HG03442 (cell line): ENCODE data around the gene ASXL3.

ENCODE experiments used
- ATAC-seq: cut with Tn5 transposase; IDR thresholded peaks from one replicate; pipeline ENCODE4 v1.9.1; 2021; ENCODE audit warnings: mild to moderate bottlenecking, moderate library complexity; ENCODE audit not compliant: unreplicated experiment

The ASXL3 gene

DNA sequence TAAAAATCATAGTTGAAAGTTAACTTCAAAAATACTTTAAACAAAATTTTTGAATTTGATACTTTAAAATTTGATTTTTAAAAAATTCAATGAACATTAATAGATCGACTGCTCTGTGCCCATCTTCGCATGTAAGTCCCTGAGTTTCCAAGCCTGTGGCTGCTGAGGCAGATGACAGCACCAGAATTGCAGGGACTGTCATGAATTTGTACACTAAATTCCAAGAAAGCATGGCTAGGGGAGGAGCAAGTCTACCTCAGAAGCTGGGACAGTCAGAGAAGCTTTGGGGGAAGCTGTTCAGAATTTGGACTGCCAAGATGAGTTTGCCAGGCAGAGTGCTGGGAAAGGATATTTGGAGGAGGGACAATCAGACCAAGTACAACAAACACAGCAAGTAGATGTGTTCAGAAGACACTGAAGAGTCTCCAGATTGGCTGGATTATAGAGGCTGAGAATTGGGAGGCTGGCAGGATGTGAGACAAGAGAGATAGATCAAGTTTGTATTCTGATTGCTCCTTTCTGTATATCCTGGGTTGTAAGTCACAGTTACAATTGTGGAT, 79.0 kb downstream of the ASXL3 start:
- no peak for ATAC-seq

DNA sequence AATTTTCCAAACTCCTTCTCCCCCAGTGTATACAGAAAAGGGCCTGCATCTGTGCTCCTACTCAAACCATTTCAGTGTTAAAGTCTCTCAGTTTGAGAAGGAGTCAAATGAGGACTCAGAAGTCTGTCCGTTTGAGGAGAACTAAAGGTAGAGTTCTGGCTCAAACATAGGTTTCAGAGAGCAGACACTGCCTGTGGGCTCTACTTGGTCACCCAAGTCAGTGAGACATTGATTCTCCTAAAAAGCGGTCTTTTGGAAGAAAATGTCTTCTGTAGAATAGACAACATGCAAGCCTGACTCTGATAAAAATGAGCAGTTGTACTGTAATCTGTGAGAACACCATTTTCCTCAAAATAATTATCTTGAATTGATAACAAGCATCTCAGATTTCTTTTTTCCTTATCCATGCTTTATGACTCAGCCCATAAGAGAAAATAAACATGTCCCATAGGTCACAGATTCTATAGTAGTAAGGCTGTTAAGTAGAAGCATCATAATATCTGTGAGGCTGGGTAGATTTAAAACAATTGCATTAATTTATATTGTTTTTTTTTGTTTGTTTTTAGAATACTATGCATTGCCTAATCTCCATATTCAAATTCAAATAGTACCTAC, 82.8 kb downstream of the ASXL3 start:
- no peak for ATAC-seq

DNA sequence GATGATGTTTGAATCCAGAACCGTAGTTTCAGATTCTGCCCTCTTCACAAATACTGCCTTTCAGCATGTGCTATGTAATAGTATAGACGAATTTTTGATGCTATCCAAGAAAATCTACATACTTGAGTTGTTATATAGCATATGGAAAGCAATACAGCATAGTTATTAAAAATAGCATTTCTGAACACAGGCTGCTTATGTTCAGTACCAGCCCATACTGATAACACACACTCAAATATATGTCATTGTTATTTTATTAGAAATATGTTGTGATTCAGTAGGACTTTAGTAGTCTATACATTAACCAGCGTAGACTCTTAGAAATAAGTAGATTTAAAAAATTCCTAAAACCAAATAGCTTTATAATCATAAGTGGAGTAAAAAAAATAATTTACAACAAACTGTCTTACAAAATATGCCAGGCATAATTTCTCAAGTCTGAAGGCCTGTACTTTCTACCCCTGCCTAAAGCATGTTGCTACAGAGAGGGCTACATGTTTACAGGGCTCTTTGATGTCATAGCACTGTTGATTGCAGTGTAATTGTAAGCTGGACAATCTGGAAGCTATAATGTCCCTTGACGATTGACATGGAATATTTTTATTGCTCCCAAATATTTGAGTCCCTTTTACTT, 86.3 kb downstream of the ASXL3 start:
- no peak for ATAC-seq

DNA sequence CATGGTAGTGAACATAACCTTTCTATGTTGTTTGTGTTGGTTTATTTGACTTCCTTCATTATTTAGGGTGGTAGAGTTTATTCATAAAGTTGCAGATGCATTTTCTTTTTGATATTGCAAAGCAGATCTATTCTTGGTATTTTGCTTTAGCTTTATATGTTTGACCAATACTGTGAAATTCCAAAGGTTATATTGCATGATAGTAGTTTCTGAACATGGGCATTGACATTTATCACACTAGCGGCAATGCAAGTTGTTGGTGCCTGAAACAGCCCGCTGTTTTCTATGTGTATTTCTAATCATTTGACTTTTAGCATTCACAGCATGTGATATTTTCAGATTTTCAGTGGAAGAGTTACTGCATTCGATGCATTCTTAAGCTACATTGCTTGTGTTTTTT, 87.2 kb downstream of the ASXL3 start:
- ATAC-seq, result no peak

DNA sequence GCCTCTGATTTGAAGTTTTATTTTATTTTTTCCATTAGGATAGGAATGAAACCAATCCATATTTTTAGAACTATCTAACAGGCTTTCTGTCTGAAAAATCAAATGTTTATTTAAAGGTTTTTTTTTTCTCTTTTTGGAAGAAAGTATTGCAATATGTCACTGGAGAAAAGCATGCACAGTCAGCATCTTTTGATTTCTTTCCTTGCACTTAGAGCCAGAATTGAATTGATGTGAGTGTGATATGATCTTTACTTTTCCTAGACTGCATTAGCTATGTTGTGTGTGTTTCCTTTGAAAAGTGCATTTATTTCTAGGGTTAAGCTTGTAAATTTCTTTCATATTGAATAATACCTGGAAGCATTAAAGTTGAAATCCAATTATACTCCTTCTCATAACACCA, 87.6 kb downstream of the ASXL3 start:
- ATAC-seq, result no peak

DNA sequence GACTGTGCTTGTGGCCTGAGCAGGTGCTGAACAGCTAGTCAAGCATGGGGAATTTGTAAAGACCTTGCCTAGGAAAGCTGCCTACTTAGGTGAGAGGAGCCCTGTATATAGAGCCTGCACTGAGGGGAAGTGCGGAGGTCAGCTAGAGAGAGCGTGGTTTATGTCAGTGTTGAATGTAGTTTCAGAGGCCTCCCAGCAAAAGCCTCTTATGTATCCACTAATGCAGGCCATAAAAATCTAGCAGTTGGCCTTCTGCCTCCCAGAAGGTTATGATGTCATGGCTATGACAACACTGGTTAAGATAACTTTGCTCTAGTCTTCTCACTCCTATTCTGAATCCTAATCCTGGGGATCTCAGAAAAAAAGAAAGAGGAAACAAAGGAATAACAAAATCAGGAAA, 88.9 kb downstream of the ASXL3 start:
- ATAC-seq, result no peak

DNA sequence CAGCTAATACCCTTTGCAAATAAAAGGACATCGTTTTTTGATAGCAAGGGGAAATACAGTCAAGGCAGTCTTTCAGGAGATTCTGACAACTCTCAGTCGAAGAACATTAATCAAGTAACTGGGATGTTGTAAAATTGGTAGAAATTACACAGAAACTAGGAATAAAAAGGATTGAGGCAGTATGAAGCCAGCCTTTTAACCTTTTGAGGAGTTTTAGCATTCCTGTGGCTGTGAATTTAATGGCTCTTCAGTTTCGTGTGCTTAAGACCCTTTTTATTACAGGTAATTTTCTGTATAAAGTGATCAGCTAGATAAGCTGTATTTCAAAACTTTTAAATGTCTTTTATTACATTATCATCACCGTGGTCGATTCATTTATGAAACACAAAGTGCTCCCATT, 91.6 kb downstream of the ASXL3 start:
- no peak for ATAC-seq

DNA sequence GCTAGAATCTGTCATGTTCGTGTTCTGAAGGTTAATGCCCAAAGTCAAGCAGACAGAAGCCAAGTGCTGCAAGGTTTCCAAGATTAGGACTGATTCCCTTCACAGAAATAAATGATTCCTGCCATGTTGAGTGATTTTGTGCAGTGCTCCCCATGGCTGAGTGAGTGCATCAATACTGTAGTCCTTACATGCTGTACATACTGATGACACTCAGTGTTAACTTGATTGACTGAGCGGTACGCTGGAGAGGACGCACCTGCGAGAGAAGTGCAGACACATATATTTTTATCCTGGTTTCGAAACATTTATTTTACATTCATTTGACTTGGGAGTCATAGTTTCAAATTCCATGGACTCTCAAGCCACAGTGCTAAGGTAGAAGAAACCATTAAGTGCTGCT, 92.0 kb downstream of the ASXL3 start:
- ATAC-seq, result no peak

DNA sequence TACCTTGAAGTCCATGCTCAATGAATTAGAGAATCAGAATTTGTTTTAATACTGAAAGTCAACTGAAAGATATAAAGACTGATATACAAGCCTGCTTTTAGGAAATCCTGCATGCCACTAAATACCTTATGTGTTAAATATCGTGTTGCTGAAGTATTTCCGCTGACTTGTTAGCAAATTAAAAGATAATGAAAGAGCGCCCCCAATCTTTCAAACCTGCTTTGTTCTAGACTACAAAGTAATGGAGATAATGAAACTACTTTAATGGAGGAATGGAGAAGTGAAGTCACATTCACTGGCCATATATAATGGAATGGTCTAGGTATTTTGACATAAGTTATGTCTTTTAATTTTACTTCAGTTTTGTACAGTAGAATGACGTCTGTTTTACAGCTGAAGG, 95.7 kb downstream of the ASXL3 start:
- no peak for ATAC-seq

DNA sequence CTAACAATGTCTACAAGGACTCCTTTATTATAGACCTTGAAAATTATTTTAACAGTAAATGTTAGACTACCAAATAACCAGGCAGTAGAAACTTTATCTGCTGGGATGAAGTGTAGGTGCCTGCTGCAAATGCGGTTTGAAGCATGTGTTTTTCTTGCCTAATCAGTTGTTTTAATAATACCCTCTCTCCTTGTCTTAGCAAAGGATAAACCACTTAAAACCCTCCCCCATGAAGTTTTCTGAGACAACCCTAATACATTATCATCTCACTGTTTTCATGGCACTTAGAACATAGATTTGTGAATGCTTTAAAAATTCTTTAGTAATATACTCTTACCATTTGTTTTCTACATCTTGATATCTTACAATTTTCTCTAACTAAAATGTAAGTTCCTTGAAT, 98.6 kb downstream of the ASXL3 start:
- ATAC-seq, result no peak

DNA sequence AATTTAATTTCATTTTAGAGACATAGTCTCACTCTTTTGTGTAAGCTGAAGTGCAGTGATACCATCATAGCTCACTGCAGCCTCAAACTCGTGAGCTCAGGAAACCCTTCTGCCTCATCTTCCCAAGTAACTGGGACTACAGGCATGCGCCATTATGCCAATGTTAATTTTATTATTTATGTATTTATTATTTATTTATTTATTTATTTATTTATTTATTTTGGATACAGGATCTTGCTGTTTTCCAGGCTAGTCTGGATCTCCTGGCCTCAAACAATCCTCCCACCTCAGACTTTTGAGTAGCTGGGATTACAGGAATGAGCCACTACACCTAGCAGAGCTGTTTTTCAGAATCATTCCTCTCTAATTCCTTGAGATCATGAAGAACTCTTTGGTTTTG, 99.9 kb downstream of the ASXL3 start:
- no peak for ATAC-seq

DNA sequence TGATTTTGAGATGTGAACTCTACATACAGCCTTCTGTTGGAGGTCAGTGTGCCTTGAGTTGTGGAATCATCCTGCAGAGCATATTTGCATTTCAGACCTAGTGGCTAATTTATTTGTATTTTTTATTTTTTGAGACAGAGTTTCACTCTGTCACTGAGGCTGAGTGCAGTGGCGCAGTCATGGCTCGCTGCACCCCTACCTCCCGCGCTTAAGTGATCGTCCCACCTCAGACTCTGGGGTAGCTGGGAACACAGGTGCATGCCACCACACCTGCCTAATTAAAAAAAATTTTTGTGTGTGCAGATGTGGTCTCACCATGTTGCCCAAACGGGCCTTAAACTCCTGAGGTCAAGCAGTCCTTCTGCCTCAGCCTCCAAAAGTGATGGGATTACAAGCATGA, 104.4 kb downstream of the ASXL3 start:
- no peak for ATAC-seq

DNA sequence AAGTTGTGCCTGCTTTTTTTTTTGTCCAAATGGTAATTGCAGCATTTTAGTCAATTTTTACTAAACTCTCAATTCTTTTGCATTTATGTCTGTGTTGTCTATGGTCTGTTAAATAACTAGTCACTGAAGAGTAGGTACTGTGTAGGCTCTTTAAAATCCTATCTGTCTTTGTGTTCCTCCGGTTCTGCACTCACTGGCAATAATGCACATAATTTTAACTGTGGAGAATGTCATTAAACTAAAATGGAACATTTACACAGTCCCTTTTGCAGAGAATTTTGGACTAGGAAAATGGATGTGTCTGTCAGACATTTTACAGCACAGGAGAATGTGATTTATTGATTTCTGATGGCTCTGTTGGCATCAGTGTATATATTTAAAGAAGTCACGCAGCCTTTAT, 116.6 kb downstream of the ASXL3 start:
- ATAC-seq, result no peak

DNA sequence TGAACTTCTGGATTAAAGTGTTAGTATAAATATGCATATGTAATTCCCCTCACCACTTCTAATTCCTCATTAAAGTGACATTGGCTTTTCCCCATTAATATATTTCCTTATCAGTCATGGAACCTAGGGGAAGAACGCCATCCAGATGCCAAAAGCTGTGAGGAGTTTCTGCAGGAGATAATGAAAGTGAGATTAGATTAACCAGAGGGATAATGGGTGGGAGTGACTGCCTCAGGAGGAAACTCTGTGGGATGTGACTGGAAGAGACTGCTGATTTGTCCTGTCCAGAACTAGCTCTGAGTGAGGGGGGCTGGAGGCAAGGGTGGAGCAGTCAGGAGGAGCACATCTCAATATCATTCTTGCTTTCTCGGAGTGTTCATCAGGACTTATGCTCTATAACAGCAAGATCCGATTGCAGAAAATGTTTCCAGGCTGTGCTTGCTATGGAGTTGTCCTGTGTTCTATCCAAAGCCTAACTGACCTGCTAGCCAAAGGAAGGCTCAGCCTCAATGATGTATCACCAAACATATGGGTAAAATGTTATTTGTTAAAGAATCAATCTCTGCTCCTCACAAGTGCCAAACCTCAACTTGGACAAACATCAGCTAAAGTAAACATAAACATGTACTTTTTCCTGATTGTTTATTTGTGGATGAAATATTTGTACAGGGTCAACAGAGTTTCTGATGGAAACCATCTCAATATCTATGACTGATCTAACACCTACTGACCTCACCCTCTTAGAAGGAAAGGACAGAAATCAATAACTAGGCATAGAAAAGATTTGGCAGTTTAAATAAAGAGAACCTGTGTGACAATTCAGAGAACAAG, 118.5 kb downstream of the ASXL3 start:
- ATAC-seq, result no peak

DNA sequence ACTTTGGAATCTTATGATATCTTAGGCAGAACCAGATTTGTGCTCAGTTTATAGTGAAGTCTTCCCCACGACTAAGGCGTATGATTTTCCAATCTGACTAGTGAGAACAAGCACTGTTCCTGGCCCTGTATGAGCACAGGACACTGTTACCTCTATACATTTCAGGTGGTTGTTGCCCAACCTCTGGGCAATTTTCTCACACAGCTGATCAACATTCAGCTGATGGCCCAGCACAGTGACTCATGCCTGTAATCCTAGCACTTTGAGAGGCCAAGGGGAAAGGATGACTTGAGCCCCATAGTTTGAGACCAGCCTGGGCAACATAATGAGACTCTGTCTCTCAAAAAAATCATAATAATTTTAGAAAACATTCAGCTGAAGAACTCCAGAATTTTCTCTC, 119.5 kb downstream of the ASXL3 start:
- no peak for ATAC-seq

DNA sequence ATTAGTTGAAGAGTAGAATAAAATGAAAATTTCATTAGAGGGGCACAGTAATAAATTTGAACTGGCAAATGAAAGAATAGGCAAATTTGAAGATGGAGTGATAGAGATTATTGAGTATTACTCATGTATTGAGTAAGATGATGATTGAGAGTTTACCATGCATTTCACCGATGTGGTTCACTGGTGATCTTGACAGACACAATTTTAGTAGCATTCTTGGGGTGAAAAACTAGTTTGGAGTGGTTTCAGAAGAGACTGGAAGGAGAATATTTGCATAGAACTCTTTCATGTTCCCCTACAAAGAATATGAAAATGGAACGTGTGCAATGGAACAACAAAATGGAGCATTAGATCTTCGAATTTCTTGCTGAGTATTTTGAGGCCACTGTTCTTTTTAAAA, 121.4 kb downstream of the ASXL3 start:
- peak; percentile 33 for ATAC-seq

DNA sequence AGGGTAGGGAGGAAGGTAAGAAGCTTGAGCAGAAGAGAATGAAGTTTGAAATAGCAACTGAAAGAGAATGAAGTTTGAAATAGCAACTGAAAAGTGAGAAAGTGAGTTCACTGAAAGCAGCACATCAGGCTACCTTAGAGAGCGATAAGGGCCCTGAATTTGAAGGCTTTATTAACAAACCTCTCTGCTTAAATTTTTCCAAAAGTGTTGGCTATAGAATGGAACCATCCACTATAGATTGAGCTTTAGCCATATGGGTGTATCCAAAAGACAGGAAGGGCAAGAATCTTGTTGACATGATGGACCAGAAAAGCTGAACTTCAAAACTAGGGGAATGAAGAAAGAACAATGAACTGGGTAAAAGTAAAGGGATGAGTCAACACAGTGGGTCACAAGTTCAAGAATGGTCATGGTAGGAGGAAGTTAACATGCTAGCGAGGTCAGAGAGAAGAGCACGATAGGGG, 122.5 kb downstream of the ASXL3 start:
- peak; percentile 92 for ATAC-seq

DNA sequence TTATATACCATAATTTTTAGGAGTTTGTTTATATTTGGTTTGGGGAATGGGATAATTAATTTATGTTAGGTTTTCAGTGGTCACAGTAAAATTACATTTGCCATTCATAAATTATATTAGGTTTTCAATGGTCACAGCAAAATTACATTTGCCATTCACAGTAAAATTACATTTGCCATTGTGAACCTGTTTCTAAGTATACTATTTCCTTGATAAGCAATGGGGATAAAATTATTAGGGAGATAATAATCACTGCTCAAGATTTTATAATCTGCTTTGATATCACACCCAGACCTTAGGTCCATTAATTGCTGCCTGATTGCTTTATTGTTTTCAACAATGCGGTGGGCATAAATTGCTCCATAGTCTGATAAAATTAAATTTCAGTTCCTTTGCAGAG, 124.6 kb downstream of the ASXL3 start:
- ATAC-seq, result no peak

DNA sequence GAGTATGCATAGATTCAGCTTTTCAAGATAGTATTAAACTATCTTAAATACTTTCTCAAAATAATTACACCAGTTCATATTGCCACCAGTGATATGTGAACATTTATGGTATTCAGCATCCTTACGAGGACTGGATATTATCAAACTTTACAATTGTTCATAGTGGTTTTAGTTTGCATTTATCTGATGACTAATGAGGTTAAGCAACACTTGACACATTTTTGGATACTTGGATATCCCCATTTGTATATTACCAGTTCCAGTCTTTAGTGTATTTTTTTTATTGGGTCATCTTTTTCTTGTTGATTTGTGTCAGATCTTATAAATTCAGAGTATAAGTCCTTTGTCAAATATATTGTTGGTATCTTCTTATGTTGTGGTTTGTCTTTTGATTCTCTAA, 128.4 kb downstream of the ASXL3 start:
- ATAC-seq, result no peak

DNA sequence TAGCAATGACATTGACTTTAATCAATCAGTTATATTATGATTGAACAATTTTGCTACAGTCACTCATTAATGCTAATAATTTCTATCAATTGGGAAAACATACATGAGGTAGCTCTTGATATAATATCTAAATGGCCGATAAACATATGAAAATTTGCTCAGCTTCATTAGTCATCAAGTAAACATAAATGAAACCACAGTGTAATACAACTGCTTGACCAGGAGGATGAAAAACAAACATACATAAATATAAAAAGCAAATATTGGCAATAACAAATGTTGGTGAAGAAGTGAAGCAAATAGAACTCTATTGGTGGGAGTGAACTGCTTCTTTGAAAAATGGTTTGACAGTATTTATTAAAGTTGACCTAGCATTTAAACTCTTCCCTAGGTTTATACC, 130.9 kb downstream of the ASXL3 start:
- ATAC-seq, result no peak

DNA sequence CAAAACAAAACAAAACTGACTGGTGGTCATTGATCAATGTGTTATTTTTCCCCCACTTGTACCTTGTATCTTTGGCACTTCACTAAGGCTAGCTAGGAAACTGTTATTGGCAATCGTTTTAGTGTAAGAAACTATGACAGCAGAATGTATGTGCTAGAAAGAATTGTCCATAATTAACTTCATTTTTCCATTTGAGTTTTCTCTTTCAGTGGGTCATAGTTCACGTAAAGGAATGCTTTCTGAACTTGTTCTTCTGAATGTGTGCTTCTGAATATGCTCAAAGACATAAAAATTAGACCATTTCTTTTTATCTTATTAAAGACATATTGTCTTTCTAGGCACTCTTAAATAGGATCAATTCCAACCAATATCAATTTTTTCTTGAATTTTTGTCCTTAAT, 132.2 kb downstream of the ASXL3 start:
- no peak for ATAC-seq

DNA sequence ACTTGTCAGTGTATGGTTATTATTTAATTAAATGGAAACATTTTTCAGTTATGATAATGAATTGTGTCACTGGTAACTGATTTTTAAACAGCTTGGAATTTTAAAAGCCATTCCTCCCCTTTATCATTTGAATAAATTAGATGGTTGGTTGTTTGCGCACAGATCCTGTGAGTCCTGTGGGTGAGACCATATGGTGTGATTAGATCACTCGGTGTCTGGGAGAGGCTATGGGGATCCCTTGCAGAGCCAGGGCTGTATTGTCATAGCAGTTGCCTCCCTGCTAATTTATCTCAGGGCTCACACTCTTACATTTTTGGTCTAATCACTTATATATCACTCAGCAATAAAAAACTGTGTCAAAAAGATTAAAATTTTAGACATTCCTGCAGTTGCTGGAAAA, 133.5 kb downstream of the ASXL3 start:
- ATAC-seq, result no peak
